Peyer's patch (tissue), 4 donors: ENCODE measurements around the gene MAML3.

ENCODE experiments used
- POLR2A ChIP-seq, 2 donors: fragments of 450-650 bp; IDR thresholded peaks; one replicate each; pipeline ENCODE4 v1.5.1; 2017; ENCODE audit warnings: antibody characterized with exemption in 2 of 2, mild to moderate bottlenecking in 2 of 2, moderate library complexity in 2 of 2
- TF ChIP-seq, protein P1 (sequence below), 6 experiments: fragments of 450-650 bp in 4 of 6; fragments of 200-600 bp in 2 of 6; sonication (generic) in 1 of 6; IDR thresholded peaks; one replicate each; pipeline ENCODE4 v1.5.1; 2017 to 2019; ENCODE audit warnings: antibody characterized with exemption in 6 of 6, mild to moderate bottlenecking in 3 of 6, moderate library complexity in 1 of 6

DNA sequence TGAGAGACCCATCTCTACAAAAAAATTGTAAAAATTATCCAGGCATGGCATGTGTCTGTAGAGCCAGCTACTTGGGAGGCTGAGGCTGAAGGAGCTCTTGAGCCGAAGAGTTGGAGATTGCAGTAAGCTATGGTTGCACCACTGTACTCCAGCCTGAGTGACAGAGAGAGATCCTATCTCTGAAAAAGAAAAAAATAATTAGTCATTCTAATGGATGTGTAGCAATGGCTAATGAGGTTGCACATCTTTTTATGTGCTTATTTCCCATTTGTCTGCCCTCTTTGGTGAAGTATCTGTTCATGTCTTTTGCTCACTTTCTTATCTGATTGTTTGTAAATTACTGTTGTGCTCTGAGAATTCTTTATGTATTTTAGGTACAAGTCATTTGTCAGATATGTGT lies 19.0 kb upstream of the MAML3 start:
- no peak for TF ChIP-seq POLR2A (IDR thresholded peaks at IDR 0.05)
- TF ChIP-seq, protein P1, sequence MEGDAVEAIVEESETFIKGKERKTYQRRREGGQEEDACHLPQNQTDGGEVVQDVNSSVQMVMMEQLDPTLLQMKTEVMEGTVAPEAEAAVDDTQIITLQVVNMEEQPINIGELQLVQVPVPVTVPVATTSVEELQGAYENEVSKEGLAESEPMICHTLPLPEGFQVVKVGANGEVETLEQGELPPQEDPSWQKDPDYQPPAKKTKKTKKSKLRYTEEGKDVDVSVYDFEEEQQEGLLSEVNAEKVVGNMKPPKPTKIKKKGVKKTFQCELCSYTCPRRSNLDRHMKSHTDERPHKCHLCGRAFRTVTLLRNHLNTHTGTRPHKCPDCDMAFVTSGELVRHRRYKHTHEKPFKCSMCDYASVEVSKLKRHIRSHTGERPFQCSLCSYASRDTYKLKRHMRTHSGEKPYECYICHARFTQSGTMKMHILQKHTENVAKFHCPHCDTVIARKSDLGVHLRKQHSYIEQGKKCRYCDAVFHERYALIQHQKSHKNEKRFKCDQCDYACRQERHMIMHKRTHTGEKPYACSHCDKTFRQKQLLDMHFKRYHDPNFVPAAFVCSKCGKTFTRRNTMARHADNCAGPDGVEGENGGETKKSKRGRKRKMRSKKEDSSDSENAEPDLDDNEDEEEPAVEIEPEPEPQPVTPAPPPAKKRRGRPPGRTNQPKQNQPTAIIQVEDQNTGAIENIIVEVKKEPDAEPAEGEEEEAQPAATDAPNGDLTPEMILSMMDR (IDR thresholded peaks at IDR 0.05) = no peak
